Measurements from ENCODE around the gene TMEM117.
"Not testable (repeated sequence)": the region's sequence is repeated elsewhere in the genome, so short reads cannot be mapped to it uniquely, and the experiment has no call there.

The TMEM117 gene

DNA sequence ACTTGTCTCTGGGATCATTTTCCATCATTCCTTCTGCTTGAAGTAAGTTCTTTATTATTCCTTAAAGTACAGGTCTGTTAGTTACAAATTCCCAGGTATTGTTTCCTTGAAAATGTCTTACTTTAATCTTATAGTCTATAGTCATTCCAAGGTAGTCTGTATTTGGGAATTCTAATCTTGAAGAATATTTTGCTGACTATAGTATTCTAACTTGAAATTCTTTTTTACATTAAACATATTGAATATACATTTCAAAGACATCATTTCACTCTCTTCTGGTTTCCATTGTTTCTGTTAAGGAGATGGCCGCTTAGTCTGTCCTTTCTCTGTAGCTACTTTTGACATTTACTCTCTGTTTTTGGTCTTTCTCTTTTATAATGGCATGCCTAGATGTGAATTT, 399.8 kb downstream of the TMEM117 start:
- no peak for DNase-seq

DNA sequence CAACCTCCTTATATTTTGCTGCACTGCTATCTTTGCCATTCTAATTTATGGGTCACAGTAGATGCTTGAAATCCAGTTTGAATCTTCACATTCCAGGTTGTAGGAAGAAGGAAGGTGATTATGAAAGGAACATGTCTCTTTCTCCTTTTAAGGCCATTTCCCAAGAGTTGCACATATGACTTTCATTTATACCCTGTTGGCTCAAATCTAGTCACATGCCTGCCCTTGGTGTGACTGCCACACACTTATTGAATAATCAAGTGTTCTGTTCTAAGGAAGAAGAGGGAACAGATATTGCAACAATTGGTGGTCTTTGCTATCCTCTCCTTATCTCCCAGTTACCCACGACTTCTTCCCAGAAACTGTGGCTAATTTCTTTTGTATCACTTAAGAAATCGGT, 404.3 kb downstream of the TMEM117 start:
- no peak for DNase-seq

DNA sequence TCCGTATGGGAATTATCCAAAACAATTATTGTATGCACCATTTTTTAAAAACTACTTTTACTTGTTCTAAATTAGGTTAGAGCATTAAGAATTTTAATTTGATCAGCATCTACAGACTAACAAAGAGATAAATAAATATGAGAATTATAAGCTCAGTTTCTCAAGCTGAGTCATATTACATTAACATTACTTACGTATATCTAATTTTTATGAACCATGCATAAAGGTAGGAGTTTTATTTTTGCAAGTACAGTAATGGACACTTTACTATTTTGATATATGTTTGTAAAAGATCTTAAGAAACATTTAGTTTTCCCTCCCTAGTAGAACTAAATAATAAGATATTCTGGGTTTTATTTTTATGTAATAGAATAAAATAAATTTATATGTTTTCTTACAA, 410.1 kb downstream of the TMEM117 start:
- no peak for DNase-seq

DNA sequence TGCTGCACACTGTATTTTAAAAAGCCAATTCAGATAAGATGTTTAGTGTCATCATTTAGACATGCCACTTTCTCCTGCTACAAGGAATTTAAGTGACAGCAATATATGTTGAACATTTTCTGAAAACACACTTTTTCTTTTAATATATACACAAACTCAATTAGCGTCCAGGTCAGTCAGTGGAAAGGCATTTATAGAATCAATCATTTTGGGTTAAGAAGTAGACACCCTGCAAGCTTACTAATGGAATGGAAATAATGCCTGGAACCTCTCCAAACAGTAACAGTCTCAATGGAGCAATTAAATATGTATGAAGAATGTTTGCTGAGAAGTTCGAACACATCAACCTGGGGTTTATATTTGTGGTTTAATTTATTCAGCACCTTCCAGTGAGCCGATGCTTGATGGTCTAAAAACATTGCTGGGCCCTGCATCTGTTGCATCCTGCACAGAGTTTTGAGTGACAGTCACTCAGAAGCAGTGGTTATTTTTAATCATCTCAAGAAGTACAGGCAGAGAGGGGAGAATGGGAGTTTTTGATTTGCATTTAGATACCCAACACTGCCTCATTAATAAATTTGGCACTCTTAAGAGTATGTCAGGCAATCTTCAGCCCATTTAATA, 410.7 kb downstream of the TMEM117 start:
- no peak for DNase-seq

DNA sequence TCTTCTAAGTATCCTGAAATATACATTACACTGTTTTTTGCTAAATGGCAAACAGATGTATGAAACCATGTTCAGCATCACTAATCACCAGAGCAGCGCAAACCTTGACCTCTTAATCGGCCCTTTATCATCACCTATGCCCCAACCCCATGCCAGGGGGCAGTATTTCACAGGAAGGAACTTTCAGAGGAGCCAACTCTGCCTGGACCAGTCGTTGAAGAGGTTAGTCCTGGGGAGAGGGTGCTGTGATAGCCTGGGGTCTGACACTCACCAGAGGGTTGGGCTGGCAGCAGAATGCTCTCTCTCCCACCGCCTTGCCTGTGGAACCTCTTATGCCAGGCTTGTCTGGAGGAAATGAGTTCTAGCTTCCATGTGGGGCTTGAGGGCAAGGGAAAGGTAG, 411.7 kb downstream of the TMEM117 start:
- DNase-seq, result no peak

DNA sequence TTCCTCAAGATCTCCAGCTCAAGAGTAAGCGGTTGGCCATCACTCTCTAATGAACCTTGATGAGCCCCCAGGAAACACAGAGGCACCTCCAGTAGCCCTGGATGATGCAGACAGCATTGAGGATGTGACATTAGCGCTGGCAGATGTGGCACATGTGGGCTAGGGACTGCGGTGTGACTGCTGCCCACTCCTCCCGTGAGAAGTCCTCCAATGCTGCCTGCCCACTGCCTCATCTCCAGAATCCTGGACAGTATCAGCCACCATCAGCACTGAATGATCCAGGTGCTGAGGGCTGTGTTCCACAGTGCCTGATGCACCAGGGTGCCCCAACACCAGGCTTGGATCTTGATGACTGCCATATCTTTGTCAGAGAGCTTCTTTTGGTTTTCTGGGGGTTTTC, 412.6 kb downstream of the TMEM117 start:
- DNase-seq, result no peak

DNA sequence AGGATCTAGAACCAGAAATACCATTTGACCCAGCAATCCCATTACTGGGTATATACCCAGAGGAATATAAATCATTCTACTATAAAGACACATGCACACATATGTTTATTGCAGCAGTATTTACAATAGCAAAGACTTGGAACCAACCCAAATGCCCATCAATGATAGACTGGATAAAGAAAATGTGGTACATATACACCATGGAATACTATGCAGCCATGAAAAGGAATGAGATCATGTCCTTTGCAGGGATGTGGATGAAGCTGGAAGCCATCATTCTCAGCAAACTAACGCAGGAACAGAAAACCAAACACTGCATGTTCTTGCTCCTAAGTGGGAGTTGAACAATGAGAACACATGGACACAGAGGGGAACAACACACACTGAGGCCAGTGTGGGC, 414.6 kb downstream of the TMEM117 start:
- not testable (repeated sequence) for DNase-seq

DNA sequence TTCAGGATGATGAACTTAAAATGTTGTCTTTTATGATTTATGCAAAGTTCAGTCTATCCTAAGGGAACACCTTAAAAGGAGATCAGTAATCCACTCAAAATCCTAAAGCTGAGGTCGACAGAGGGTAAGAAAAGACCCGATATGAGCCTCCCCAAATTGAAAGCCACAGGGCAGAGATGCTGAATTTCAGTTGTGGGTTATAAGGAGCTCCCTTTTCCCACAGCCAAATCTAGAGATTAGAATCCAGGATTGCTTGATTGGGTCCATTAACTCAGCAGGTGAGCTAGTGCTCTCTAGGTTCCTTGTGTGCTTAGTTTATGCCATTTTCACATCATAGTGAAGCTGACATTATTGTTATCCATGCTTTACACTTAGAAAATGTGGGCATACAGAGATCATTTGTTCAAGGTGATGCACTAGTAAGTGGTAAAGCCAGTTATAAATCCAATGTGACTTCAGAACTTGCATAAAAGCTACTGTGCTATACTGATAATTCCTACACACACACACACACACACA, 417.5 kb downstream of the TMEM117 start:
- no peak for DNase-seq

DNA sequence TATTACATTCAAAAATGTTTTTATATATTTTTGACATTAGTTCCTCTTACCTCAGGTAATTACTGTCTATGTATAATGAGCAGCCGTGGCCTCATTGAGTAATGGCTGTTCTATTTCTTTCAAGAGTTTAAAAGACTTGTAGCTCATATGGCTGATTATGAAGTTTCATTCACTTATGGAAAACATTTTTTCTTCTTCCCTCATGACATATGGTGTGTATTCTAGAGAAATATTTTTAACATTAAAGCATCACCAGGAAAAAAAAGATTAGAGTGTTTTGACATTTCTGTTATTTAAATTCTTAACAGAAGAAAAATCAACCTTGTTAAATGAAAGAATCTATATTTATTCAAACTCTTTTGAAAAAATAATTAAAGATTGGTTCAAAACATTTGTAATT, 422.4 kb downstream of the TMEM117 start:
- no peak for DNase-seq

DNA sequence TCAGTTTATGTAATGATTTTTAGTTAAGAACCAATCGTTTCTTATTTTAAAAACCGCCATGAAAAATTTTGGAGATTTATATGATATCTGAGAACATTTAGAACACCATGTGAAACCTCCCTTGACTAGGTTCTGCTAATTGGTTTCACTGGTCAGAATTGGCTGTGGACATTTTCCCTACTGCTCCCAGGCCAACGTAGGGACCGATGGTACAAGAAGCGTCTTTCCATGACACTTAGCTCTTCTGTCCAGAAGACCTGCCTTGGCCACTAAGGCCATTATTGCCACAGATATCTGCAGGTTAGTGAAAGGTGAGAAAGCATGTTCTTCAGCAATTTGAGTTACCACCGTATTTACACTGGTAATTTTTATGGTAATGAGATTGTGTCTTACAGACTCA, 424.0 kb downstream of the TMEM117 start:
- no peak for DNase-seq

DNA sequence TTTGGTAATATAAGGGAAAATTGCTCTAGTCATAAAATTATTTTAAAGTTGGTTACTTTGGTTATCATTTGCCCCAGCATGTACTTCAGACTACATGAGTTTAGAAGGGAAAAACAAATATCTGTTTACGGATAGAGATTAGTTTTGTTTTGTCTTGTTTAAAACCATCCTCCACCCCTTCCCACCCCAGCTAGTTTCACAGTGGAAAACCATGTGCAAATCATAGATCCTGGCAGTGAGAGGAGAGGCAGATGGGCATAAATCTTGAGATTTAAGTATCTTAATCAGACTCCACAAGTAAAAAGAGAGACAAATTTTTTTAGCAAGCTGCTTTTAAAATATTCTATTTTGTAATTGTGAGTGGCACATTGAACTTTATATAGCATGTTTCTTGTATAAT, 424.7 kb downstream of the TMEM117 start:
- no peak for DNase-seq

DNA sequence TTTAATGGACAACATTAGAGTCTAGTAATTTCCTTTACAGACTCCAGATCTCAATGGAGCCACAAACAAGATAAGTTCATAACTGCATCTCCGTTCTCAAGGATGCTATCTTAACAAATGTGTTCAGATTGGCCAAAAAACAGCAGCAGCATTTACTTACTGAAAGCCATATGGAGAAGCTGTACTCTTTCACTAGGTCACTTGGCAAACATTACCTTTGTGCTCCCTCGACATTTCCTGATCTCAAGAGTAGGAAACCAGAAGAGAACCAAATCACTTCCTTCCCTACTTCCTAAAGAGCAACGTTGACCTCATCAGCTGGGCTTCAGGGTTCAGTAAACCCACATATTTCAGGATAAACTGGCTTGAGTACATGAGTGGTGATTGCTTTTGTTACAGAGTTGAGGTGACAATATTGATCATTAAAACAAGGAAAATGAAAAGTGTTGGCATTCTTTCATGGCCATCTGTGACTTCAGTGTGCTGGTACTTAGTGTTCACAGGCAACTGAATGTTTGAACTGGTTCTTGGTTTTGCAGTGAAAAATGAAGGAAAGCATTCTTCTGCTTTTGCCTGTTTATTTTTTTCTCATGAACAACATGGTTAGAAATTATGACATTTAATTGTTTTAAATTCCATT, 449.6 kb downstream of the TMEM117 start:
- no peak for DNase-seq

DNA sequence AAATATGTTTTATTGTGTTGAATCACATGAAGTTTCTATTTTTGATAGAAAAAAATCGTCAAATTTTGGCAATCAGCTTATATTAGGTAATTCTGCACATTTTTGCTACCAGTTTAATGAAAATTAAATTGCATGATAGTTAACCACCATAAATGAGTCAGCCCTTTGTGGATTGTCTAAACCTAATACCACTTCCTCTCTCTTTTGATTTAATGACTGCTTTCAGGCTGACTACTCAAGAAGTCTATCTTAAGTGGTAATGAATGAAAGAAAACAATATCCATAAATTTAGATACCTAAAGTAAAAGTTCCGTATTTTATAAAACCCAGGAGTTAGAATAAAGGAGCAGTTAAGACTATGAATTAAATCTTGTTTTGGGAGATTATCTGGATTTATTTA, 450.5 kb downstream of the TMEM117 start:
- no peak for DNase-seq

DNA sequence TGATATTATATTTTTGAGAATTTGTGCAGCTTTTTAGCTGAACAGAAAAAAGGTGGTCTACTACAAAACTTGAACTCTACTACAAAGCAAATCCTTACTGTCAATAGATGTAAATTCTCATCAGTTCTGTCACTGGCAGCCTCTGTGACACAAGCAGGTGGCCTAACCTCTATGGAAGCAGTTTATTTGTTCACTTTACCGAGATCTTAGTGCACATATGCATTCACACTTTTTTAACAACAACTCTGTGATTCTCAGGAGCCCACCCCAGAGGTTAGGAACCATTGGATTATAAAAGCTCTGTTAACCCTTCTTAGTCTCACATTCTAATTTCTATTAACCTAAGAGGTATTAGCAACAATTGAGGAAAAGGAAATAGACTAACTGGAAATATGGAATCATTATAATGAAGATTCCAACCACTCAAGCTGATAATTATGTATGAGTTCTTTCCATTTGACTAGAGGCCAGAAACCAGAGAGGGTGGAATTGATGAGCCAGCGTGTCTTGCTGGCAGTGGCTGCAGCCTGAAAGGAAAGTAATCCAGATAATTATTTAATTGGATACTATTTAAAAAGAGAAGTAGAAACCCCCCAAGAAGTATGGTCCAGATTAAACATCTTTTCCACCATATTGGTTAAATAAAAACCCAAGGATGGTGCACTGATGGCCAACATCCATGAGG, 451.1 kb downstream of the TMEM117 start:
- DNase-seq, result no peak

DNA sequence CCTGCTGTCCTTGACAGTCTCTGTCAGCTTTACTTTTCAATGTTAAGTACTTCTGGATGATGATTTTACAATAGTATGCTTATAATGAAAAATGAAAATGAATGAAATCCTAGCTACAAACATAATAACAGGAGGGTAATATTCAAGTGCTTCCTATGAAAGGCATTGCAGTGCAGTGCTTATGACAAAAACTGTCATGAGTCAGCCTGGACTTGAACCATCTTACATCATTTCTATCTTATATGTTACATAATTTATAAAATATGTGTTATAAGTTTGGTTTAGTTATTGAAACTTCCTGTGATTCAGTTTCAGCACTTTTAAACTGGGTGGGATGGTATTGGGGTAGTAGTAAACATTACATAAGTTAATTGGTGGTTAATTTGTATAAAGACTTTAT, 451.7 kb downstream of the TMEM117 start:
- no peak for DNase-seq

DNA sequence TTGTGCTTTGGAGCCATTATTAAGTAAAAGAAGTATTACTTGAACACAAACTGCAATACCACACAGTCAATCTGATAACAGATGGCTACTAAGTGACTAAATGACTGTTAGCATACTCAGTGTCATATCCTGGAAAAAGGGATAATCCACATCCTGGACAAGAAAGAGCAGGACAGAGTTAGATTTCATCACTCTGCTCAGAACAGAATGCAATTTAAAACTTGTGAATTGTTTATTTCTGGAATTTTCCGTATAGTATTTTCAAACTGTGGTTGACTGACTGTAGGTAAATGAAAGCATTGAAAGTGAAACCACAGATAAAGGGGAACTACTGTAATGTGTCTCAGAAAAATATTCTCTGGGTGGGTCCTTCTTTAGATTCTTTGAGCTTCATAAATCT, 458.8 kb downstream of the TMEM117 start:
- no peak for DNase-seq

DNA sequence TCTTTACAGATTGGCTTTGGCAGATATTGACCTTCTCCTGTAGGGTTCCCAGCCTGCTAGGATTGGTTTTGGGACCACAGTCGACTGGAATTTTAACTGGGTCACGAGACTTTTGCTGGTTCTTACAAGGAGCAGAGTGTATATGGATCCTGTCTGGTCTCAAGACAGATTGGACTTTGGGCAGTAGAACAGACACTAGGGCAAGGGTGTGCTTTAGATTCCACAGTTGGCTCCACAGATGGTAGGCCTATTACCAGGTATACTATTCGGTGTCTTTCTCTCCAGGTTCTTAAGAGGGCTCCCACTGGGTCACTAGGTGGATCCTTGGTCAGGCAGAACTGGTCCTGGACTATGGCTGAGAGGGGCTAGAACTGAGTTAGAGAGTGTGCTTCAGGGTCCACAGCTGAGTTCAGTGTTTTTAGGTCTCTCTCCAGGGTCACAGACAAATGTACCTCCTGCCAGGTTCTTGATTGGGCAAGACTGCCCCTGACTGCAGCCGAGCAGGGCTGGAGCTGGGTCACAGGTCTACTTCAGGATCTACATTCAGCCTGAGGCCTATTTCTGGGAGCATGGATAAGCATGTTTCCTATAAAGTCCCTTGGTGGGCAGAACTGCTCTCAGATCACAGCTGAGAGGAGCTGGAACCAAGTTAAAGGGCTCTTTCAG, 460.2 kb downstream of the TMEM117 start:
- no peak for DNase-seq

DNA sequence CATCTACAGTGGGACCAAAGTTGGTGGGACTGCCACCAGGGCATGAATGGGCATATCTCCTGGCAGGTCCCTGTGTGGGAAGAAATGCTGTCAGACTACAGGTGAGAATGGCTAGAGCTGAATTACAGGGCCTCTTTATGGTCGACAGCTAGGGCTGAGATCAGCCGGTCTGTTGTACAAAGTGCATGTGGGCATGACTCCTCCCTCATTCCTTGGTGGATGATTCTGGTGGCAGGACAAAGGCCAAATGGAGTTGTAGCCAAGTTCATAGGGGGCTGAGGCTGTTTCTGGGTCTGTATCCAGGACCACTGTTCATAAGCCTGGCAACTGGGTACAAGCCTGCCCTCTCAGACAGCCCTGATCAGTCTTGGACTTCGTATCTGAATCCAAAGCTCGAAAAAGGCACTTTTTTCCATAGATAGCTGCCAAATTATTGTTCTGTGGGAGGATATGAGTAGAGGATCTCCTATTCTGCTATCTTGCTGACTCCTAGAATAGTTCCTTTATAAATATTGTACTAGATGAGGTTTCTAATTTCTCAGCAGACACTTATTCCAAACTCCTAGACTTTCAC, 460.8 kb downstream of the TMEM117 start:
- DNase-seq, result no peak

DNA sequence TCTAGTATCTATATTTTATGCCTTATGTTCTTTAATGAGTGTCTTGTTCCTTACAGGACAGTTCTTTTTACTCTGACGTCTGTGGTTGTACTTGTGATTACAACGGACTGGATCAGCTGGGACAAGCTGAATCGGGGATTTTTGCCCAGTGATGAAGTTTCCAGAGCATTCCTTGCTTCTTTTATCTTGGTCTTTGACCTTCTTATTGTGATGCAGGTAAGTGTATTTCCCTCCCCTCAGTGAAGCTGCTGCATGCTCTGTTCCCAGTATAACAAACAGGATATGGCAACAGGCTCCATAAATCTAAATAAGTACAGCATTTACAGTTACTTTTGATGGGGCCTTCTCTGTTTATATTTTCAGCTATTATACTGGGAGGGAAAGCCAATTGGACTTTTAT, 463.6 kb downstream of the TMEM117 start:
- DNase-seq, result no peak

DNA sequence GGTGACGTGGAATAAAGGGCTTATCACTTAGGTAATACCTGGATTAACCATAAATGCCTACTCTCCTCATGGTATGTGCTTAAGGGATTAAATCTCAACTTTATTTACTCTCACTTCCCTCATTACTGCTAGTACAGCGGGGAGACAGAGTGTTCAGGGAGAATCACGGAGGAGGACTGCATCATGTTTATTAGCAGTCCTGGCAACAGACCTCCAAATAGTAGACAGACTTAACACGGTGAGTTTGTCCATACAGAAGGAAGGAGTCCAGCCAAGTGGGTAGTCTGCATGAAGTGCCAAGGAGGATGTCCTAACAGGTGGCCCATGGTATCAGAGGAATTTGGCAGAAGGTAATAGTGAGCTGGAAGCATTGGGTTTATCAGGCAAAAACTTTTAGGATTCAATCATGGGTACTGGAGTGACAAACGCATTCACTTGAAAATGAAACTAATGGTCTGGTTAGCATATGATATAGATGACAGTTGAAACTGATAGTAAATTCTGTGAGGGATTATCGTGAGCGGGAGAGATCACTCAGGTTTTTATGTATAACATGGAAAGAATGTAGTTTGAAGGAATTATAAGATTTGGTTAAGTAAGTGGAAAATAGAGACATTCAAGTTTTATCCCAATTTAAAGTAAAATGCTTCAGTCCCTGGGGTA, 471.8 kb downstream of the TMEM117 start:
- no peak for DNase-seq

DNA sequence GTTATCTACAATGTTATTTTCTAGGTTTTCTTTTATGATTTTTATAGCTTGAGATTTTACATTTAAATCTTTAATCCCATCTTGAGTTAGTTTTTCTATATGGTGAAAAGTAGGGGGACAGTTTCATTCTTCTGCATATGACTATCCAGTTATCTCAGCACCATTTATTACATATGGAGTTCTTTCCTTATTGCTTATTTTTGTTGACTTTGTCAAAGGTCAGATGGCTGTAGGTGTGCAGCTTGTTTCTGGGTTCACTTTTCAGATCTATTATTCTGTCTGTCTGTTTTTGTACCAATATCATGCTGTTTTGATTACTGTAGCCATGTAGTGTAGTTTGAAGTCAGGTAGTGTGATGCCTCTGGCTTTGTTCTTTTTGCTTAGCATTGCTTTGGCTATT, 477.3 kb downstream of the TMEM117 start:
- DNase-seq, result no peak

DNA sequence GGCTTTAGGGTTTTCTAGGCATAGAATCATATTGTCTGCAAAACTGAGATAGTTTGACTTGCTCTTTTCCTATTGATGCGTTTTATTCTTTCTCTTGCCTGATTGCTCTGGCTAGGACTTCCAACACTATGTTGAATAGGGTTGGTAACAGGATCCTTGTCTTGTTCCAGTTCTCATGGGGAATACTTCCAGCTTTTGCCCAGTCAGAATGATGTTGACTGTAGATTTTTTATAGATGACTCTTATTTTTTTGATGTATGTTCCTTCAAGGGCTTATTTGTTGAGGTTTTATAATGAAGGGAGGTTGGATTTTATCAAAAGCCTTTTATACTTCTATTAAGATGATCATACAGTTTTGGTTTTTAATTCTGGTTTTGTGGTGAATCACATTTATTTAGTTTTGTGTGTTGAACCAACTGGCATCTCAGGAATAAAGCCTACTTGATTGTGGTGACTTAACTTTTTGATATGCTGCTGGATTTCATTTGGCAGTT, 478.2 kb downstream of the TMEM117 start:
- DNase-seq, result no peak

DNA sequence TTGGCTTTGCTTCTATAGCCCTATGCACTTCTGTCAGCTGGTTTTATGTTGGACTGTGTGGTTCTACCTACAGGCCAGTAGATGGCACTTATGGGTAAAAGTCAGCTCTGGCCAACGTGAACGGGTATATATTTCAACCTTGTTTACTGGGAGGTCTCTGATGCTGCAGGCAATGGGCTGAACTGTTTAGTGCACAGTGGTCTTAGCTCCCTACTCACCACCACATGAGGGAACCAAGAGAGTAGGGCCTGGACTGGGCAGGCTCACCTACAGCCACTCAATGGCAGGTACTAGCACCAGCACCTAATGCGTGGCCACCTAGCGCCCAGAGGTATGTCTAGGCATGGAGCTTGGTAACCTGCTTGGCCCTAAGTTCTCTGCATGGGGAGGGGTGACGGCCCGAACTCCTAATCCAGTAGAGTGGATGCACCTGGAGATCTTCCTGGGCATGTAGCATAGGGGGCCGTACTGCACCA, 481.8 kb downstream of the TMEM117 start:
- DNase-seq, result no peak
